WERI-Rb-1 (cell line): ENCODE data around the gene CAMSAP2.

Experiments
- DNase-seq: peaks from one replicate; pipeline ENCODE4 v3.0.0-alpha.2; 2020
- H3K27ac ChIP-seq: fragments of 250-450 bp; sonication (Bioruptor Pico); 2 replicates; pipeline ENCODE4 v1.5.1; 2020; ENCODE audit warnings: mild to moderate bottlenecking, moderate library complexity
- H3K27me3 ChIP-seq: fragments of 250-450 bp; sonication (Bioruptor Pico); 2 replicates; pipeline ENCODE4 v1.5.1; 2021; ENCODE audit warnings: mild to moderate bottlenecking, low read depth, moderate library complexity; ENCODE audit not compliant: insufficient read depth, severe bottlenecking
- H3K36me3 ChIP-seq: fragments of 250-450 bp; sonication (Bioruptor Pico); 2 replicates; pipeline ENCODE4 v1.5.1; 2020; ENCODE audit warnings: mild to moderate bottlenecking, moderate library complexity
- H3K4me3 ChIP-seq: 2 replicates; pipeline ENCODE4 v1.5.1; 2011; ENCODE audit warnings: low read depth, mild to moderate bottlenecking, control low read depth, low read length
- H3K9me3 ChIP-seq: fragments of 250-450 bp; sonication (Bioruptor Pico); 2 replicates; pipeline ENCODE4 v1.5.1; 2021; ENCODE audit warnings: mild to moderate bottlenecking, moderate library complexity; ENCODE audit not compliant: severe bottlenecking
- TF ChIP-seq, protein P1 (sequence below): IDR thresholded peaks from 2 replicates; pipeline ENCODE4 v1.5.1; 2011; ENCODE audit warnings: low read depth, mild to moderate bottlenecking, control low read depth, inconsistent platforms, low read length

Gene CAMSAP2

DNA sequence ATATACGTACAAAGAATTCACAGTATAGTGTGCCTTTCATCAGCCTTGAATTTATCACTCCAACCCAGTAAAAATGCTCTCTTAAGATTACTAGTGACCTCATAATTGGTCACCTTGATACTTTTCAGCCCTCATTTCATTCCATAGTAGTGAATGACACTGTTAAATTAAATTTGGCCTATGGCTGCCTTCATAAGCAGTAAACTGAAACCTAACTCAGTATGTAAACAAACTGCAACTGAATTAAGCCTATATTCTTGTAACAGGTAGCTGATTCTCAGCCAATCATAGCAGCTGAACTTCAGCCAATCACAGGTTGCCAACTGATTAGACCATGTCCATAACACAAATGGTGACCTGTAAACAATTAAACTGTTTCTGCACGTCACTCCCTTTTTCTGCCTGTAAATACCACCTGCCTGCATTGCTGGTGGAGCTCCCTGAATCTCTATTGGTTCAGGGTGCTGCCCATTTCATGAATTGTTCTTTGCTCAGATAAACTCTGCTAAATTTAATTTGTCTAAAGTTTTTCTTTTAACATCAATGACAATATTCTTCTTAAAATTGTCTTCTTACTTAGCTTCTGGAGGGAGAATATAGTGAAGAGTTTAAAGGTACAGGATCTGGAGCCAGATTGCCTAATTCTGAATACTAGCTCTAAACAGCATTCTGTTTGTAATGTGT, 24.0 kb upstream of the CAMSAP2 start:
- no peak for DNase-seq
- TF ChIP-seq, protein P1, sequence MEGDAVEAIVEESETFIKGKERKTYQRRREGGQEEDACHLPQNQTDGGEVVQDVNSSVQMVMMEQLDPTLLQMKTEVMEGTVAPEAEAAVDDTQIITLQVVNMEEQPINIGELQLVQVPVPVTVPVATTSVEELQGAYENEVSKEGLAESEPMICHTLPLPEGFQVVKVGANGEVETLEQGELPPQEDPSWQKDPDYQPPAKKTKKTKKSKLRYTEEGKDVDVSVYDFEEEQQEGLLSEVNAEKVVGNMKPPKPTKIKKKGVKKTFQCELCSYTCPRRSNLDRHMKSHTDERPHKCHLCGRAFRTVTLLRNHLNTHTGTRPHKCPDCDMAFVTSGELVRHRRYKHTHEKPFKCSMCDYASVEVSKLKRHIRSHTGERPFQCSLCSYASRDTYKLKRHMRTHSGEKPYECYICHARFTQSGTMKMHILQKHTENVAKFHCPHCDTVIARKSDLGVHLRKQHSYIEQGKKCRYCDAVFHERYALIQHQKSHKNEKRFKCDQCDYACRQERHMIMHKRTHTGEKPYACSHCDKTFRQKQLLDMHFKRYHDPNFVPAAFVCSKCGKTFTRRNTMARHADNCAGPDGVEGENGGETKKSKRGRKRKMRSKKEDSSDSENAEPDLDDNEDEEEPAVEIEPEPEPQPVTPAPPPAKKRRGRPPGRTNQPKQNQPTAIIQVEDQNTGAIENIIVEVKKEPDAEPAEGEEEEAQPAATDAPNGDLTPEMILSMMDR = no peak

DNA sequence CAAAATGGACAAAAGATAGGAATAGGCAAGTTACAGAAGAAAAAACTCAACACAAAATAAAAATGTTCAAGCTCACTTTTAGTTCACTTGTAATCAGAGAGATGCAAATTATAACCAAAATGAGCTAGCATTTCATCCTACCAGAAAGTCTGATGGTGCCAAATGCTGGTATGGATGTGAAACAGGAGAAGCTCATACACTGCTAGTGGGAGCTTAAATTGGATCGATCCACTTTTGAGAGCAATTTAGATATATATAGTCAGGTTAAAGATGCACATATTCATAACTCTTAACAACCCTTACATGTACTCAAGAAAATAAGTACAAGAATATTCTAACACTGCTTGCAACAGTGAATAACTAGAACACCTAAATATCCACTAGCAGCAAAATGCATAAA, 18.5 kb upstream of the CAMSAP2 start:
- Histone ChIP-seq H3K9me3 (no peaks in the 10 kb centered on the region), H3K4me3 (no peak overlapping the region), H3K27me3 (no peaks in the 10 kb centered on the region), H3K27ac (no peak overlapping the region), H3K36me3 (no peaks in the 10 kb centered on the region)
- DNase-seq = no peak
- TF ChIP-seq, protein P1 = no peak

More for the DNA sequence above, 24.0 kb upstream of the CAMSAP2 start:
- Histone ChIP-seq H3K27me3 (no peaks in the 10 kb centered on the region), H3K36me3 (no peaks in the 10 kb centered on the region), H3K27ac (no peak overlapping the region), H3K4me3 (no peak overlapping the region), H3K9me3 (no peaks in the 10 kb centered on the region)

DNA sequence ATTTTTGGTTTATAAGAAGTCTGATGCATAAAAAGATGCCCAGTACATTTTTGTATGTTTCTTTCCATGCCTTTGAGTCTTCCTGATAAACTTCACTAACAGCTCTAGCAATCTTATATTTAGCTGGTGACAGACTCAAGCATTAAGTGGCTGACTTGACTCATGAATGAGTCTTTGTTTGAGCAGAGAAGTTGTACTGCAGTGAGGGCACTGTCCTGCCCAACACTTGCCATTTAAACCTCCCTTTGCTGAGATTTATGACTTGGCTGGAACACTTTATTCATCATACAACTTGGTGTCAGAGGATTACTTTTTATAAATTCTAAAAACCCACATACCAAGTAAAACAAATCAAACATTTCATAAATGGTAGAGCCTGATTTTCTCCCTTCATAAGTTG, 14.6 kb upstream of the CAMSAP2 start:
- DNase-seq = no peak
- TF ChIP-seq, protein P1 = no peak

DNA sequence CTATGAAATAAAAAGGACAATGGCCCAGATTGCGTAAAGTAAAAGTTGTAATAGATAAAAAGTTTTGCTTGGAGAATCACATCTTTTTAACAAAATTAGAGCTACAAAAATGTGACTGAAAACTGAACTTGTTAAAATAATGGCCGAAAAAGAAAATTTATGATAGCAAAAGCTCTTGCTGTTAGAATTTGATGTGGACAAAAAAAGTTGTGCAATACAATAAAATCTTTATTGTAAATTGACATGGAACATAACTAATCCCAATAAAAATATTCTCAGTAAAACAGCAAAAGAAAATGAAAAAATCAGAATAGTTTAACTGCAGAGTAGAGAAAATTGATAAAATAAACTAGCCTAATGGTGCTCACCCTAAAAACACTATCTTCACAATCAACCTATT, 11.4 kb upstream of the CAMSAP2 start:
- no peaks in the 10 kb centered on the region for H3K36me3 ChIP-seq
- no peaks in the 10 kb centered on the region for H3K27me3 ChIP-seq
- H3K9me3 ChIP-seq = no peaks in the 10 kb centered on the region
- TF ChIP-seq, protein P1 = no peak
- H3K27ac ChIP-seq = no peak overlapping the region
- H3K4me3 ChIP-seq = no peak overlapping the region
- DNase-seq = no peak

More for the DNA sequence above, 14.6 kb upstream of the CAMSAP2 start:
- H3K9me3 ChIP-seq = no peaks in the 10 kb centered on the region
- H3K4me3 ChIP-seq = no peak overlapping the region
- H3K36me3 ChIP-seq = no peaks in the 10 kb centered on the region
- H3K27ac ChIP-seq = no peak overlapping the region
- H3K27me3 ChIP-seq = no peaks in the 10 kb centered on the region

DNA sequence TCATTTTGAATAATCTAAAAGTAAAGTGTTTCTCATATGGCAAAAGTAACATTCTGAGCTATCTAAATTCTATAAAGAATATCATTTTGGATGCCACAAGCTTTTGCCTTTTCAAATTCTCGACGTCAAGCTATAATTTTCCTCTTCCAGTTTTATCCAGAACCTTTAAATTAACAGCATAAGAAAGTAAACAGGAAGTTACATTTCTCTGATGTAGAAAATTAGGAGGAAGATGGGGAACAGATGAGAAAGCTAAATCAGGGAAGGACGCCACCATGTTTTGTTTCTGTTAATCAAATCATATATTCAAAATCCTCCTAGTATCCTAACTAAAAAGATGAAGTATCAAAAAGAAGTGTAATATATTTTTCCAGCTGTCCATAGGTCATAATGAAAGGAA, 8.8 kb upstream of the CAMSAP2 start:
- no peak for DNase-seq
- H3K4me3 ChIP-seq = no peak overlapping the region
- H3K36me3 ChIP-seq = no peaks in the 10 kb centered on the region
- TF ChIP-seq, protein P1 = no peak
- H3K27ac ChIP-seq = no peak overlapping the region
- H3K9me3 ChIP-seq = no peaks in the 10 kb centered on the region
- H3K27me3 ChIP-seq = no peaks in the 10 kb centered on the region

DNA sequence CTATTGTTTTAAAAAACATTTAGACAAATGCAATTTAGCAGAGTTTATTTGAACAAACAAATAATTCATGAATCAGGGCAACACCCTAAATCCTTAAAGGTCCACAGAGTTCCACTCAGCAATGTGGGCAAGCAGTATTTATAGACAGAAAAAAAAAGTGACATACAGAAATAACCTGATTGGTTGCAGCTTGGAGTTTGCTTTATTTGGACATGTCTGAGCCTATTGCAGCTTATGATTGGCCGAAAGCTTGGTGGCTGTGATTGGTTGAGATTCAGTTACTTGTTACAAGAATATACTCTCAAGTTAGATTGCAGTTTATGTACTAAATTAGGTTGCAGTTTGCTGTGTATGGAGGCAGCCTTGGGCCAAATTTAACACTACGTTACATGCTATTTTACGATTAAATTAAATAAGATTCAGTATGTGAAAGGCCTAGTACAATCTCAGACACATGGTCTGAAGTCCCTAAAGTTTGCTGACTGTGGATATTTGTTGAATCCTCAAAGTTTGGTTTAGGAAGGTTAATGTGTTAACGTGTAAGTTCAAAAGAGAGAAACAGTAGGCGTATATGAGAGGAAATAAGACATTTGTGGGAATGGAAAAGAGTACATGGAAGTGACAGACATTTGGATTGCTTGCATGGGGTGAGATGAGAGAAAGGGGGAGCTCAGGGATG, 6.9 kb upstream of the CAMSAP2 start:
- Histone ChIP-seq H3K4me3 (no peak overlapping the region), H3K27ac (no peak overlapping the region), H3K9me3 (no peaks in the 10 kb centered on the region), H3K27me3 (no peaks in the 10 kb centered on the region), H3K36me3 (no peaks in the 10 kb centered on the region)
- TF ChIP-seq, protein P1 = no peak
- DNase-seq = no peak
